Motor neuron (in vitro differentiated cells): ENCODE measurements around the gene RC3H1. TPM values are rescaled to one million over a fixed set of nuclear protein-coding genes. Genes with fewer than 3 reads are reported as not detected.
"Not testable (repeated sequence)": the region's sequence is repeated elsewhere in the genome, so short reads cannot be mapped to it uniquely, and the experiment has no call there.

Source experiments
- ATAC-seq, 8 experiments: fragments of 200-7000 bp; cut with Tn5 transposase; replicated peaks in 6 of 8; 2 replicates each; pipeline ENCODE4 v1.8.0; 2021; ENCODE audit warnings: mild to moderate bottlenecking in 8 of 8, moderate library complexity in 8 of 8
- H3K27ac ChIP-seq, 2 donors: fragments of 250-450 bp; sonication (Bioruptor Pico); 2 replicates each; pipeline ENCODE4 v1.9.0; 2021; ENCODE audit warnings: antibody characterized with exemption in 2 of 2, mild to moderate bottlenecking in 2 of 2, moderate library complexity in 1 of 2
- H3K4me1 ChIP-seq, 2 donors: fragments of 250-450 bp; sonication (Bioruptor Pico); replicated peaks in 1 of 2; 2 replicates each; pipeline ENCODE4 v1.6.1; 2021; ENCODE audit warnings: antibody characterized with exemption in 2 of 2, mild to moderate bottlenecking in 2 of 2, moderate library complexity in 1 of 2
- H3K4me3 ChIP-seq, 5 donors: fragments of 250-450 bp; sonication (Bioruptor Pico); 2 replicates each; pipeline ENCODE4 v1.9.0; 2021; ENCODE audit warnings: antibody characterized with exemption in 5 of 5, mild to moderate bottlenecking in 5 of 5, moderate library complexity in 4 of 5
- WGBS, 10 experiments: fragments of 450-650 bp; shearing (Covaris generic); methylation state at CpG; one replicate each; pipeline ENCODE4 v1.0.0; 2022; 5-methylcytosine and 5-hydroxymethylcytosine counted together
- in situ Hi-C, 9 experiments: fragments of 400-800 bp; cut with MboI; loops; one replicate each; pipeline ENCODE4 v1.15.0; 2021; ENCODE audit warnings: low sequenced_read_pairs in 9 of 9, low pct_unique_long_range_greater_than_20kb in 2 of 9; ENCODE audit not compliant: unreplicated experiment in 9 of 9
- total RNA-seq, 8 experiments: library from RNA; unstranded; fragments of 300-600 nt; gene quantifications; 2 replicates each; pipeline versions ENCODE4 v1.2.3 to v1.2.4, GENCODE V29; 2022

RC3H1 gene
- total RNA-seq, 8 experiments from 2014 or later = 18.9 to 30.0 (median 25.0) TPM

DNA sequence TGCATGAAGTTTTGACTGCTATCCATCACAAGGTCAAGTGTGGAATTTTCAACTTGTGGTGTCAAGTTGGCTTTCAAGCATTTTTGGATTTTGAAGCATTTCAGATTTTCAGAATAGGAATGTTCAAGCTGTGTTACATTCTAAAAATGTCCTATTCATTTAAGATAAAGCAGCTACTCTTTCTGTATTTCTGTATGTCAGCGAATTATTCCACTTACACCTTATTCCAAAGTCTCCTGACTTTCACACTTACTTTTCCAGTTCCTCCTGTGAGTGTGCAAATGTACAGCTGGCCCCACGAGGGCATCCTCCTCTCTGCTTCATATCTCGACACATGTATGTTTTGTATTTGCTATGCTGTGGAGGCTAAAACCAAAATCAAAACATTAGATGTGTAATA, 51.9 kb downstream of the RC3H1 start:
- in situ Hi-C loops = no loop called here
- 70 to 100% (median 96%) methylated on average over 1 to 3 of the region's 3 CpGs for WGBS, 10 experiments
- H3K4me1 ChIP-seq = no peaks in the 10 kb centered on the region
- no peak overlapping the region for H3K4me3 ChIP-seq
- no peak overlapping the region for H3K27ac ChIP-seq
- ATAC-seq = no peak

DNA sequence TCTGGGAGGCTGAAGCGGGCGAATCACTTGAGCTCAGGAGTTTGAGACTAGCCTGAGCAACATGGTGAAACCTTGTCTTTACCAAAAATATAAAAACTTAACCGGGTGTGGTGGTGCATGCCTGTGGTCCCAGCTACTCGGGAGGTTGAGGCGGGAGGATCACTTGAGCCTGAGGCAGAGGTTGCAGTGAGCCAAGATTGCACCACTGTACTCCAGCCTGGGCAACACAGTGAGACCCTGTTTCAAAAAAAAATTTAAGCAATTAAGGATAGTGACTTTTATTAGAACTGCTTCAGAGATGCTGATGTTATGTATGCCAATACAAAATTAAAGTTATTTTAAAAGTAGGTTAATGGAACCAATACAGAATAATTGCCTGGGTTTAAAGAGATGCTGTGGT, 56.3 kb downstream of the RC3H1 start:
- WGBS, 10 experiments = 83 to 100% (median 97%) methylated on average over 2 to 5 of the region's 5 CpGs
- H3K4me1 ChIP-seq, in situ Hi-C loops, ATAC-seq, H3K4me3 ChIP-seq, H3K27ac ChIP-seq: not testable (repeated sequence)

DNA sequence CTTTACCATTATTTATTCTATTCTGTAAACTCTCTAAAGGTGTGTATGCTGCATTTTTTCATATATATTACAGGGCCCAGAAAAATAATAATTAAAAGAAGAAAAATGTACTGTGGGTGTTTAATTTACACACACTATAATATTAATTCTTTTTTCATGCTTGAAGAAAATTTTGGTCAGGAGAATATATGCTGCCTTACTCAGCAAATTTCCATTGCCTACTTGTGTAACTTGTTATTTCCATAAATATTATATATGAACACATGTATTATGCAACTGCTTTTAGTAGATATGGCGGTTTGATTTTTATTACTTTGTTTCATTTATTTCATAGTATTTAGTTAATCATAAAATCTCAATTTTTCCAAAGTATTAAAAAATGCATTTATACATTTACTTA, 58.7 kb downstream of the RC3H1 start:
- Histone ChIP-seq H3K4me3 (no peak overlapping the region), H3K27ac (no peak overlapping the region), H3K4me1 (no peaks in the 10 kb centered on the region)
- 78 to 100% (median 94%) methylated on average over 1 of the region's 1 CpG; no CpG with 5 or more reads in 1 of the 10 experiments for WGBS, 10 experiments
- in situ Hi-C loops = no loop called here
- no peak for ATAC-seq

DNA sequence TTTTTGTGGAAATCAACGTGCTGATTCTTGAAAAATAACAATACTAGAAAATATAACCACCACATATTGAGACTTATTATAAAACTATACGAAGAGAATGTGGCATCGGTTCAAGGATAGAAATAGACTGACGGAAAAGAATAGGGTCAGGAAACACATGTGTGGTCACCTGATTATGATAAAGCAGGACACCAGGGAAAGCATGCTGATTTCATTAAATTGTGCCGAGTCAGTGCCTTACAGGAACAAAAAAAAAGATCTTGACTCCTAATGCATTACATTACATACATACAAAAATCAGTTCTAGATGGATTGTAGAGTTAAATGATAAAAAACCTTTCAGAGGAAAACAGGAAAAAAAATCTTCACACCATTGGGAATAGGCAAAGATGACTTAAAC, 61.5 kb downstream of the RC3H1 start:
- no peak for ATAC-seq
- WGBS, 10 experiments = 20 to 98% (median 87%) methylated on average over 1 to 5 of the region's 5 CpGs
- H3K4me3 ChIP-seq = no peak overlapping the region
- H3K4me1 ChIP-seq = no peaks in the 10 kb centered on the region
- in situ Hi-C loops = no loop called here
- H3K27ac ChIP-seq = no peak overlapping the region

DNA sequence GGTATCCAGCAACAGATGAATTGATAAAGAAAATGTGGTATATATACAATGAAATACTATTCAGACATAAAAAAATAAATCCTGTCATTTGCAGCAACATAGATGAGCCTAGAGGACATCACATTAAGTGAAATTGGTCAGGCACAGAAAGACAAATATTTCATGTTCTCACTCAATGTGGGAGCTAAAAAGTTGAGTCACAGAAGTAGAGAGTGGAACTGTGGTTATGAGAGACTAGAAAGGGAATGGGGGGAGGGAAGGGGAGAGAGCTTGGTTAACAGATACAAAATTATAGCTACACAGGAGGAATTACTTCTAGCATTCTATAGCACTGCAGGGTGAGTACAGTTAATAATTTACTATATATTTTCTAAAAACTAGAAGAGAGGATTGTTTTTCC, 68.0 kb downstream of the RC3H1 start:
- Histone ChIP-seq H3K4me3 (no peak overlapping the region), H3K27ac (no peak overlapping the region), H3K4me1 (no peaks in the 10 kb centered on the region)
- in situ Hi-C loops = no loop called here
- no peak for ATAC-seq

DNA sequence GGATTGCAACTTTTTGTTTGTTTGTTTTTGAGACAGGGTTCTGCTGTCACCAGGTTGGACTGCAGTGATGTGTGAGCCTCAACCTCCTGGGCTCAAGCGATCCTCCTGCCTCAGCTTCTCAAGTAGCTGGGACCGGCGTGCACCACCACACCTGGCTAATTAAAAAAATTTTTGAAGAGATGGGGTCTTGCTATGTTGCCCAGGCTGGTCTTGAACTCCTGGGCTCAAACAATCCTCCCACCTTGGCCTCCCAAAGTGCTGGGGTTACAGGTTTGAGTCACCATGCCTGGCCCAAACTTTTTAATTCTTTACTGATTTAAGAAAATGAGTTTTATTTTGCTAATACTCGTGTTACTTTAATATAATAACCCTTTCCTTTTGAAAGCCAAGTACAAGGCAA, 73.6 kb downstream of the RC3H1 start:
- WGBS, 10 experiments = 60 to 100% (median 97%) methylated on average over 1 to 4 of the region's 4 CpGs
- H3K27ac ChIP-seq = no peak overlapping the region
- no peak overlapping the region for H3K4me3 ChIP-seq
- in situ Hi-C loops = no loop called here
- ATAC-seq = no peak
- H3K4me1 ChIP-seq = no peaks in the 10 kb centered on the region

DNA sequence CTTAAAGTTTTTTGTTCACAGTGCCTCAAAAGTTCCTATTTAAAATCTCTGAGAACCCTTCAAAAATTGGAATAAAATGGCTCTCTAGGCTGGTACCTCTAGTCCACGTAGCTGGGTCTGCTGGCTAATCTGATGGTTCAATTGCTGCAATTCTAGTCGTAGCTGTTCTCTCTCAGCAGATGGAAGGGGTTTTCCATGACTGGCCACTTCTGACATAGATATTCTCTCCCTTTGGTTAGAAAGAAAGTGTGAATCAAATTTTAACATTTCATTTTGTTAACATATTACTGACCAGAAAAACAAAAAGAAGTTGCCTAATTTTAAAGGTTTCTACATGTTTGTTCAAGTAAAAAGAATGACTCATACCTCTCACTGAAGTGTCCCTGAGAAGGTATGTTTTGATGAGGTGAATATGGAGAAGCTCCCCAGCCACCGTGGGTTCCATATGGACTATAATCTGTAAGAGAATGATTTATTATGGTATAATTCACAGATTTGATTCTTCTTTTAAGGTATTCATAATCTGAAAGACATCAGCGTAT, 75.7 kb downstream of the RC3H1 start:
- in situ Hi-C loops = no loop called here
- no peak for ATAC-seq
- H3K27ac ChIP-seq = no peak overlapping the region

DNA sequence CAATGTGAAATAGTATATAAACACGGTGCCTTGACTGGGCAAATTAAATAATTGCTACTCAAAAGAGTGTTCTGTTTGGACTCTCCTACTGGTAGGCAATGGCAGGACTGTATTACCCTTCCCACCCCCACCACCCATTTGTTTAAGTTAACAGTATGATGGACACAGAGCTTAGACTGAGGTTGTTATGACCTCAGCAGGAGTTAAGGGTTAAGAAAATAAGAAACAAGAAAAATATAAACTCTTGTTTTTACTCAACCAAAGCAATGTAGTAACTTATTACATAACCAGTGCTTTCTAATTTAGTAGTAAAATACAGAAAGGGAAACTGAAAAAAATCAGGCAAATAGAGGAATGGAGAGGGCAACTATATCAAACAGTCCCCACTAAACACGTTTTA, 85.1 kb downstream of the RC3H1 start:
- H3K27ac ChIP-seq = no peak overlapping the region
- in situ Hi-C loops = no loop called here
- ATAC-seq = no peak
- H3K4me3 ChIP-seq = no peak overlapping the region
- 56 to 94% (median 88%) methylated on average over 1 to 2 of the region's 2 CpGs; no CpG with 5 or more reads in 1 of the 10 experiments for WGBS, 10 experiments
- no peaks in the 10 kb centered on the region for H3K4me1 ChIP-seq

More for the DNA sequence above, 75.7 kb downstream of the RC3H1 start:
- 81 to 100% (median 96%) methylated on average over 2 to 4 of the region's 4 CpGs; no CpG with 5 or more reads in 1 of the 10 experiments for WGBS, 10 experiments
- Histone ChIP-seq H3K4me1 (no peaks in the 10 kb centered on the region), H3K4me3 (no peak overlapping the region)

DNA sequence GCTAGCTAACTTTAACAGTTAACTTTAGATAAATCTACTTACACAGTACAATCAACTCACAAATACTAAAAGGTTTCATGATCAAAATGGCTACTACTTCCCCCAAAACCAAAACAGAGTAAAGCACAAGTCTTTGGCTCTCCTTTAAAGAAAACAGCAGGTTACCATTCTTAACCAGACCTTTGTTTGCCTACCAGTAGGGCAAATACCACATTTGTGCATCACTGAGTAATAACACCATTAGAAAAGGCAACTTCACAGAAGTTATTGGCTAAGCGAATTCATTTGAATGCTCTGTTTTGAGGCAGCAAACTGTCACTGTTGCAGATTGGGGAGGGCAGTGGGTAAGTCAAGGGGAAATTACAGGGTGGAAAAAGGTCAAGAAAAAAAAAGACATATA, 87.7 kb downstream of the RC3H1 start:
- in situ Hi-C loops = no loop called here
- WGBS, 10 experiments = 60 to 100% (median 83%) methylated on average over 1 of the region's 1 CpG; no CpG with 5 or more reads in 2 of the 10 experiments
- no peak overlapping the region for H3K27ac ChIP-seq

DNA sequence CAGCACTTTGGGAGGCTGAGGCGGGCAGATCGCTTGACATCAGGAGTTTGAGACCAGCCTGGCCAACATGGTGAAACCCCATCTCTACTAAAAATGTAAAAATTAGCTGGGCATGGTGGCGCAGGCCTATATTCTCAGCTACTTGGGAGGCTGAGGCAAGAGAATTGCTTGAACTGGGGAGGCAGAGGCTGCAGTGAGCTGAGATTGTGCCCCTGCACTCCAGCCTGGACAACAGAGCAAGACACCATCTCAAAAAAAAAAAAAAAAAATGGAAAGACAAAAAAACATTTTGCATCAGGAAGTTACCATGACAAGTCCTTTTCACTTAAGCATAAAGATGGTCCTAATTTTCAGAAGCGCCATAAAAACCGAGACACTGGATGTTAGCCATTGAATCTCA, 91.6 kb downstream of the RC3H1 start:
- in situ Hi-C loops, ATAC-seq: not testable (repeated sequence)
- WGBS, 10 experiments = 60 to 100% (median 99%) methylated on average over 2 to 5 of the region's 5 CpGs

More for the DNA sequence above, 87.7 kb downstream of the RC3H1 start:
- no peak for ATAC-seq
- no peaks in the 10 kb centered on the region for H3K4me1 ChIP-seq
- H3K4me3 ChIP-seq = no peak overlapping the region

DNA sequence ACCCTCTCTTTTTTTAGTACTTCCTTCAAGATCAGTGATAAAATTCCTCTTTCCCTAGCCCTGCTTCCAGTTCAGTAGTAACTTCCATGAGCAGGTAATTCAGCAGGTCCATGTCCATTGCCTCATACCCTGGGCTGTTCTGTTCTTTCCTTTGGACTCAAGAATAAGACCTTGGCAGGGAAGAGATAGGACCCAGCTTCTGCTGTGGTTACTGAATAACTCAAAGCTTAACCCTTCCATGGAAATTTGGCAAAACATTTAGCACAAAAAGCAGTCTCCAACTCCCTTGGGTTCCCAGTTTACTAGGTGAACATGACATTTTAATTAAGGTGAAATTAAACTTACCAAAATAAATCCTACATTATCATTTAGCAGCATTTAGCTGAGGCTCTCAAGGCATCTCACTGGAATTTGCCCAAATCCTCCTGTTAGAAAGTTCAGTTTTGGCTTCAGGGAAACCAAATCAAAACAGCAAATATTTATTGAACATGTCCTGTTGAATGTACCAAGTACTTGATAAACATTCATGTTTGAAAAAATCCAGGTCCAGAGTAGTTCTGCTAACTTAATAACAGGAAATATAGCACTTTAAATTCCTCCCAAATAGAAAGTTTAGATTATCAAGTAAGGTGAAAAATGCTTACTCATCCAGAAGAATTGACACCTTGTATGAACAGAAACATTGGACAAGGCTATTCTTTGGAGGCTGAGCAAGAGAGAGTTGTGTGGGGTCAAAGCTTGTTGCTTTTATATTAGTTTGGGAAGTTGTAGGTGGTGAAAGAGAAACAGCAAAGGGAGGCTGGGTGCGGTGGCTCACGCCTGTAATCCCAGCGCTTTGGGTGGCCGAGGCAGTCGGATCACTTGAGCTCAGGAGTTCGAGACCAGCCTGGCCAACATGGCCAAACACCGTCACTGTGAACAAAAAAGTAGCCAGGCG, 96.6 kb downstream of the RC3H1 start:
- no peak overlapping the region for H3K27ac ChIP-seq
- 53 to 100% (median 93%) methylated on average over 1 to 8 of the region's 8 CpGs; no CpG with 5 or more reads in 3 of the 10 experiments for WGBS, 10 experiments
- in situ Hi-C loops = no loop called here
- no peaks in the 10 kb centered on the region for H3K4me1 ChIP-seq
- ATAC-seq = no peak
- no peak overlapping the region for H3K4me3 ChIP-seq

More for the DNA sequence above, 91.6 kb downstream of the RC3H1 start:
- H3K27ac ChIP-seq, H3K4me1 ChIP-seq, H3K4me3 ChIP-seq: not testable (repeated sequence)

DNA sequence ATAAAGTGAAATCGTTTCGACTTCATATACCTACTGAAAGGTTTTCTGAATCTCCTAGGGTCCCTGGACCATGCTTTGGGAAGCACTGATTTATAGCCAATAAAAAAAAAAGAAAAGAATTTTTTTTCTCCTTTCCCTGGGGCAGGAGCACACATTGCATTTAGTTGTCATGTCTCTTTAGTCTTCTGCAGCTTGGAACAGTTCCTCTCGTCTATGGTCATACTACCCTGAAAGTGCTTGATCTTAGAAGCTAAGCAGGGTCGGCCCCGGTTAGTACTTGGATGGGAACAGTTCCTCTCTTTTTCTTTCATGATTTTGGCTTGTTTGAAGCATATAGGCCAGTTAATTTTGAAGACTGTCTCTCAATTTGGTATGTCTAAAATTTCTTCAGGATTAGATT, 101.3 kb downstream of the RC3H1 start:
- whole genome bisulfite sequencing, 10 experiments = 29 to 89% (median 76%) methylated on average over 1 to 5 of the region's 5 CpGs; no CpG with 5 or more reads in 1 of the 10 experiments
- no peaks in the 10 kb centered on the region for H3K4me1 ChIP-seq
- no peak overlapping the region for H3K27ac ChIP-seq
- in situ Hi-C loops = no loop called here
- H3K4me3 ChIP-seq = no peak overlapping the region
- ATAC-seq = no peak

DNA sequence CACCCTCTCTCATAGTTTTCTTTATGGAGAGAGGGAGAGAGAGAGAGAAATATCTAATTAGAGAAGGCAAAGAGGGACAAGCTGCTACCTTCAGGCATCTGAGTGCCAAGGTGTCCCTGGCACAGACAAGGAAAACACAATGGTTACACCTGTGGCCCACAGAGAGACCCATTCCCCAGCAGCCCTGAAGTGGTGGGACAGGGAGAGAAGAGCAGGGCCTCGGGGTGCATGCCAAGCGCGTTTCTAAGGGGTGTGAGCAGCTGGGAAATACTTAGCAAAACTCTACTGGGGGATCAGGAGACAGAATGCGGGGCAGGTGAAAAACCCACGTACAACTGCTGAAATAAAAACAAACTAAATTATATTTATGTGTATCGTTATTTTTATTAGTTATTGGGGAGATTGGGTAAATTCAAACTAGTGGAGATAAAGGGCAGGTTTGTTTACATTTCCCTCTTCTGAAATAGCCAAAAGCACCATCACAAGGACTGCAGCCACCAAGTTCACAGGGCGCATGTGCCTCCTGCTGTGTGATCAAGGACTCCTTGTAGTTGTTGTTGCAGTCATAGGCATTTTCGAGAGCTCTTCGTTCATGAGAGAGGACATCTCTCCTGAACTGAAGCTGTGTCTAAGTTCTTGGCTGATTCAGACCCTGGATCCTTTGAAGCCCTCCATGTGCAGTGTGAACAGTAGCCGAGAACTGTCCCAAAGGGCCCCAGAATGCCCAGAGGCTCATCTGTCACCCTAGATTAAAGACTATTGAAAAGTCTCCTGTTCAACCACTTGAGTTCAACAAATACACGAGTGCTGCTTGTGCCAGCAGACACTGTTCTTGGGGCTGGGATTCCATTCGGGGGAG, 104.3 kb downstream of the RC3H1 start:
- no peak overlapping the region for H3K4me3 ChIP-seq
- 30 to 93% (median 79%) methylated on average over 2 to 12 of the region's 12 CpGs; no CpG with 5 or more reads in 1 of the 10 experiments for WGBS, 10 experiments
- no peaks in the 10 kb centered on the region for H3K4me1 ChIP-seq
- H3K27ac ChIP-seq = no peak overlapping the region
- ATAC-seq = no peak
- in situ Hi-C loops = no loop called here
